HCT116 (cell line): ENCODE data around the gene CSF2RB. TPM values are rescaled to one million over a fixed set of nuclear protein-coding genes. Genes with fewer than 3 reads are reported as not detected.

Experiments
- ATAC-seq: fragments of 200-7000 bp; cut with Tn5 transposase; 2 replicates; pipeline ENCODE4 v1.9.1; 2020; ENCODE audit warnings: mild to moderate bottlenecking, moderate library complexity
- BruUV-seq: library from RNA; stranded (reverse); fragments of 400-500 nt; replicated peaks from 2 replicates; lab custom pipeline; 2021; lab: Mats Ljungman, UMichigan
- CTCF ChIA-PET: fragments of 300-600 bp; sonication (Branson Sonifier 250); formaldehyde crosslinking; loops from one replicate; lab custom pipeline; 2021; ENCODE audit warnings: antibody characterized with exemption; lab: Charles Lee
- POLR2A ChIA-PET: fragments of 300-600, 350-600 bp; sonication (Branson Sonifier 250); formaldehyde crosslinking; loops from one replicate; lab custom pipeline; 2021; ENCODE audit warnings: antibody characterized with exemption; lab: Charles Lee
- RAD21 ChIA-PET, 2 experiments: fragments of 300-600 bp; sonication (Branson Sonifier 250); formaldehyde crosslinking; loops; one replicate each; lab custom pipeline; 2023; ENCODE audit warnings: low total read pairs in 2 of 2; ENCODE audit not compliant: uncharacterized antibody in 2 of 2, unreplicated experiment in 2 of 2, low non-redundant PET in 1 of 2; lab: Charles Lee
- DNase-seq: peaks from one replicate; pipeline ENCODE4 v3.0.0-alpha.2; 2010; ENCODE audit warnings: low read depth, low spot score
- H2AFZ ChIP-seq: fragments of 200-600 bp; shearing (Covaris generic), sonication (generic); 2 replicates; pipeline ENCODE4 v1.6.1; 2017; ENCODE audit warnings: low read depth, mixed run types, mixed read lengths, antibody characterized with exemption, low read length; ENCODE audit not compliant: poor library complexity, severe bottlenecking
- H3K27ac ChIP-seq: 2 replicates; pipeline ENCODE4 v1.5.1; 2012; ENCODE audit warnings: low read depth, low read length
- H3K27me3 ChIP-seq: fragments of 200-600 bp; sonication (generic); 2 replicates; pipeline ENCODE4 v1.6.1; 2016; ENCODE audit warnings: mixed run types, low read length, mixed read lengths; ENCODE audit not compliant: insufficient read depth
- H3K36me3 ChIP-seq, 2 experiments: fragments of 200-500 bp in 1 of 2; fragments of 200-600 bp in 1 of 2; sonication (Bioruptor generic) in 1 of 2; sonication (generic) in 1 of 2; 2 replicates each; pipeline versions ENCODE4 v1.5.1 to v1.6.1; 2014 to 2016; ENCODE audit warnings: low read length in 2 of 2, inconsistent platforms in 1 of 2, mixed read lengths in 1 of 2, mixed run types in 1 of 2; ENCODE audit not compliant: insufficient read depth in 2 of 2, control insufficient read depth in 1 of 2
- H3K4me1 ChIP-seq, 2 experiments: fragments of 200-600 bp in 1 of 2; sonication (generic) in 1 of 2; 2 replicates each; pipeline versions ENCODE4 v1.5.1 to v1.6.1; 2012 to 2017; ENCODE audit warnings: low read length in 2 of 2, inconsistent platforms in 1 of 2, mild to moderate bottlenecking in 1 of 2, mixed read lengths in 1 of 2, mixed run types in 1 of 2, moderate library complexity in 1 of 2; ENCODE audit not compliant: insufficient read depth in 2 of 2, control insufficient read depth in 1 of 2
- H3K4me2 ChIP-seq: fragments of 200-600 bp; sonication (generic); 2 replicates; pipeline ENCODE4 v1.6.1; 2017; ENCODE audit warnings: mixed run types, low read length, mixed read lengths
- H3K4me3 ChIP-seq, 2 experiments: fragments of 200-600 bp in 1 of 2; sonication (generic) in 1 of 2; replicated peaks in 1 of 2; 2 replicates each; pipeline ENCODE4 v1.5.1; 2011 to 2016; ENCODE audit warnings: low read length in 2 of 2, control low read depth in 1 of 2, low read depth in 1 of 2, mild to moderate bottlenecking in 1 of 2, mixed read lengths in 1 of 2, mixed run types in 1 of 2
- H3K79me2 ChIP-seq: fragments of 200-600 bp; sonication (generic); 2 replicates; pipeline ENCODE4 v1.6.1; 2017; ENCODE audit warnings: mild to moderate bottlenecking, mixed run types, low read length, moderate library complexity, mixed read lengths; ENCODE audit not compliant: insufficient read depth
- H3K9ac ChIP-seq: fragments of 200-600 bp; sonication (generic); 2 replicates; pipeline ENCODE4 v1.6.1; 2016; ENCODE audit warnings: low read length, mixed read lengths
- H3K9me2 ChIP-seq: fragments of 200-600 bp; sonication (generic), shearing (Covaris generic); 2 replicates; pipeline ENCODE4 v1.6.1; 2017; ENCODE audit warnings: mixed run types, mild to moderate bottlenecking, moderate library complexity; ENCODE audit not compliant: insufficient read depth
- H3K9me3 ChIP-seq, 2 experiments: fragments of 200-500 bp in 1 of 2; fragments of 200-600 bp in 1 of 2; sonication (Bioruptor generic) in 1 of 2; sonication (generic) in 1 of 2; 2 replicates each; pipeline ENCODE4 v1.6.1; 2014 to 2017; ENCODE audit warnings: low read length in 2 of 2, mixed read lengths in 2 of 2, inconsistent platforms in 1 of 2, low read depth in 1 of 2, mild to moderate bottlenecking in 1 of 2, mixed run types in 1 of 2, moderate library complexity in 1 of 2; ENCODE audit not compliant: control insufficient read depth in 1 of 2, insufficient read depth in 1 of 2
- H4K20me1 ChIP-seq: fragments of 200-600 bp; sonication (generic), shearing (Covaris generic); 2 replicates; pipeline ENCODE4 v1.6.1; 2017; ENCODE audit warnings: mixed run types, mild to moderate bottlenecking, moderate library complexity; ENCODE audit not compliant: insufficient read depth
- ATF3 ChIP-seq: IDR thresholded peaks from 2 replicates; pipeline ENCODE4 v1.6.1; 2012
- CBX3 ChIP-seq: IDR thresholded peaks from 2 replicates; pipeline ENCODE4 v1.6.1; 2012; ENCODE audit warnings: low read depth
- CEBPB ChIP-seq: IDR thresholded peaks from 2 replicates; pipeline ENCODE4 v1.6.1; 2012; ENCODE audit warnings: low read depth
- ELF1 ChIP-seq: IDR thresholded peaks from 2 replicates; pipeline ENCODE4 v1.6.1; 2012; ENCODE audit warnings: low read depth, borderline replicate concordance
- EZH2 ChIP-seq: fragments of 200-600 bp; sonication (generic); IDR thresholded peaks from 2 replicates; pipeline ENCODE4 v1.6.1; 2017; ENCODE audit warnings: antibody characterized with exemption, mixed run types
- JUND ChIP-seq: IDR thresholded peaks from 2 replicates; pipeline ENCODE4 v1.6.1; 2012
- POLR2AphosphoS5 ChIP-seq: IDR thresholded peaks from 2 replicates; pipeline ENCODE4 v1.6.1; 2011; ENCODE audit warnings: mild to moderate bottlenecking, low read depth, low read length, moderate library complexity
- RAD21 ChIP-seq: IDR thresholded peaks from 2 replicates; pipeline ENCODE4 v1.6.1; 2012; ENCODE audit warnings: low read depth, mild to moderate bottlenecking
- SIN3A ChIP-seq: IDR thresholded peaks from 2 replicates; pipeline ENCODE4 v1.6.1; 2012; ENCODE audit warnings: low read depth
- SP1 ChIP-seq: IDR thresholded peaks from 2 replicates; pipeline ENCODE4 v1.6.1; 2012; ENCODE audit warnings: low read depth
- SRF ChIP-seq: IDR thresholded peaks from 2 replicates; pipeline ENCODE4 v1.6.1; 2012; ENCODE audit warnings: low read depth
- ZBTB33 ChIP-seq: IDR thresholded peaks from 2 replicates; pipeline ENCODE4 v1.6.1; 2011; ENCODE audit warnings: mild to moderate bottlenecking, low read length, moderate library complexity; ENCODE audit not compliant: insufficient replicate concordance; ENCODE audit errors: extremely low read depth
- intact Hi-C: fragments of 100-400 bp; cut with micrococcal nuclease; formaldehyde crosslinking; loops from 2 replicates; pipeline ENCODE4 v1.10.0; 2022
- total RNA-seq: library from RNA; stranded (reverse); gene quantifications from one replicate; pipeline ENCODE4 v1.2.1, GENCODE V29; 2021; ENCODE audit not compliant: unreplicated experiment
- TF ChIP-seq, protein P1 (sequence below): IDR thresholded peaks from 2 replicates; pipeline ENCODE4 v1.6.1; 2012
- TF ChIP-seq, protein P2 (sequence below): IDR thresholded peaks from 2 replicates; pipeline ENCODE4 v1.6.1; 2012; ENCODE audit warnings: low read depth

CSF2RB gene
- total RNA-seq, 1 experiment from 2014 or later: 0.10 TPM

GRCh38 chr22:36900225-36900624 is 13.2 kb upstream of the CSF2RB start:
- H3K9me3 ChIP-seq: no peaks in the 10 kb centered on the region; a peak in 1 of 4 replicates
- ChIA-PET CTCF (no interaction called here), RAD21 (no interaction called here), POLR2A (no interaction called here)
- H3K27me3 ChIP-seq: peaks cover 19% of the 10 kb centered on the region
- no peaks in the 10 kb centered on the region for H4K20me1 ChIP-seq
- no peaks in the 10 kb centered on the region for H3K4me1 ChIP-seq
- no peak overlapping the region for H3K27ac ChIP-seq
- no peak overlapping the region for H2AFZ ChIP-seq
- TF ChIP-seq, protein P1, sequence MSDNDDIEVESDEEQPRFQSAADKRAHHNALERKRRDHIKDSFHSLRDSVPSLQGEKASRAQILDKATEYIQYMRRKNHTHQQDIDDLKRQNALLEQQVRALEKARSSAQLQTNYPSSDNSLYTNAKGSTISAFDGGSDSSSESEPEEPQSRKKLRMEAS: no peak
- no peaks in the 10 kb centered on the region for H3K9me2 ChIP-seq
- no peak overlapping the region for H3K4me3 ChIP-seq
- H3K4me2 ChIP-seq: no peak overlapping the region
- no peaks in the 10 kb centered on the region for H3K79me2 ChIP-seq
- ATAC-seq (no peak), DNase-seq (no peak)
- intact Hi-C loops: no loop called here
- BruUV-seq: no TSS peak
- no peaks in the 10 kb centered on the region for H3K36me3 ChIP-seq
- H3K9ac ChIP-seq: no peak overlapping the region

- Histone ChIP-seq H3K4me2 (no peak overlapping the region), H3K4me1 (no peaks in the 10 kb centered on the region), H4K20me1 (no peaks in the 10 kb centered on the region), H3K79me2 (no peaks in the 10 kb centered on the region), H3K27me3 (peaks cover 16% of the 10 kb centered on the region), H3K36me3 (no peaks in the 10 kb centered on the region), H2AFZ (no peak overlapping the region), H3K9me2 (no peaks in the 10 kb centered on the region), H3K4me3 (no peak overlapping the region), H3K27ac (no peak overlapping the region), H3K9ac (no peak overlapping the region), H3K9me3 (no peaks in the 10 kb centered on the region; a peak in 1 of 4 replicates)
- ChIA-PET POLR2A (no interaction called here), CTCF (no interaction called here), RAD21 (no interaction called here)
- no peak for DNase-seq
- intact Hi-C loops: no loop called here
- ATAC-seq: no peak
- no TSS peak for BruUV-seq
- TF ChIP-seq POLR2AphosphoS5 (no peak), RAD21 (no peak), JUND (no peak), SIN3A (no peak), SRF (no peak), ATF3 (no peak), CEBPB (no peak), EZH2 (no peak), ZBTB33 (no peak), SP1 (no peak), ELF1 (no peak), CBX3 (no peak)
- TF ChIP-seq, protein P1: no peak
- TF ChIP-seq, protein P2, sequence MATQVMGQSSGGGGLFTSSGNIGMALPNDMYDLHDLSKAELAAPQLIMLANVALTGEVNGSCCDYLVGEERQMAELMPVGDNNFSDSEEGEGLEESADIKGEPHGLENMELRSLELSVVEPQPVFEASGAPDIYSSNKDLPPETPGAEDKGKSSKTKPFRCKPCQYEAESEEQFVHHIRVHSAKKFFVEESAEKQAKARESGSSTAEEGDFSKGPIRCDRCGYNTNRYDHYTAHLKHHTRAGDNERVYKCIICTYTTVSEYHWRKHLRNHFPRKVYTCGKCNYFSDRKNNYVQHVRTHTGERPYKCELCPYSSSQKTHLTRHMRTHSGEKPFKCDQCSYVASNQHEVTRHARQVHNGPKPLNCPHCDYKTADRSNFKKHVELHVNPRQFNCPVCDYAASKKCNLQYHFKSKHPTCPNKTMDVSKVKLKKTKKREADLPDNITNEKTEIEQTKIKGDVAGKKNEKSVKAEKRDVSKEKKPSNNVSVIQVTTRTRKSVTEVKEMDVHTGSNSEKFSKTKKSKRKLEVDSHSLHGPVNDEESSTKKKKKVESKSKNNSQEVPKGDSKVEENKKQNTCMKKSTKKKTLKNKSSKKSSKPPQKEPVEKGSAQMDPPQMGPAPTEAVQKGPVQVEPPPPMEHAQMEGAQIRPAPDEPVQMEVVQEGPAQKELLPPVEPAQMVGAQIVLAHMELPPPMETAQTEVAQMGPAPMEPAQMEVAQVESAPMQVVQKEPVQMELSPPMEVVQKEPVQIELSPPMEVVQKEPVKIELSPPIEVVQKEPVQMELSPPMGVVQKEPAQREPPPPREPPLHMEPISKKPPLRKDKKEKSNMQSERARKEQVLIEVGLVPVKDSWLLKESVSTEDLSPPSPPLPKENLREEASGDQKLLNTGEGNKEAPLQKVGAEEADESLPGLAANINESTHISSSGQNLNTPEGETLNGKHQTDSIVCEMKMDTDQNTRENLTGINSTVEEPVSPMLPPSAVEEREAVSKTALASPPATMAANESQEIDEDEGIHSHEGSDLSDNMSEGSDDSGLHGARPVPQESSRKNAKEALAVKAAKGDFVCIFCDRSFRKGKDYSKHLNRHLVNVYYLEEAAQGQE: no peak
These were observed 12.5 kb upstream of the CSF2RB start for GRCh38 chr22:36900880-36901279.
